ENCODE results near the gene ABLIM3.

DNA sequence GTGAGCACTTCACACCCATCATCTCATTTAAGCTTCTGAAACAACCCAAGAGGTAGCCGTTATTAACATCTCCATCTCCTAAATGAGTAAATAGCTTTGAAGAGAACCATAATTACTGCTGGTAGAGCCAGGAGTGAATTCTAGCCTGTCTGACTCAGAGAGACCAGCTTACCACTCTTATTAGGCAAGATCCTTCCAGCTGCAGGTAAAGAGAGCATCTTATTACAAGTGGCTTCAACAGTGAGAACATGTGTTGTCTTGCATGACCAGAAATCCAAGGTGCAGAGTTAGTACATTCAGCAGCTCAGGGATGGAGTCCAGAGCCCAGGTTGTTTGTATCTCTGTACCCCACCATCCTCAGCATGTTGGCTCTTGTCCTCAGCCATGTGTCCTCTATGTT is 119.5 kb downstream of the ABLIM3 start:
- TF ChIP-seq EZH2phosphoT487 (IDR thresholded peaks at IDR 0.05; ENCODE audit: unreplicated experiment) (no peak), JUNB (IDR thresholded peaks at IDR 0.05; ENCODE audit: unreplicated experiment) (no peak), CTCF (conservative IDR thresholded peaks at IDR 0.05; ENCODE audit: low read depth in 2 of 2) (no peak), CREB1 (CRISPR knock-in tag; IDR thresholded peaks at IDR 0.05; ENCODE audit: low read depth) (no peak), POLR2AphosphoS5 (IDR thresholded peaks at IDR 0.05; ENCODE audit: low read depth) (no peak), ETS1 (IDR thresholded peaks at IDR 0.05) (no peak), REST (IDR thresholded peaks at IDR 0.05; ENCODE audit: unreplicated experiment) (no peak), NANOG (IDR thresholded peaks at IDR 0.05; ENCODE audit: borderline replicate concordance) (no peak), EZH2 (IDR thresholded peaks at IDR 0.05; ENCODE audit: low read depth, unreplicated experiment) (no peak), ZNF331 (CRISPR knock-in tag; IDR thresholded peaks at IDR 0.05; ENCODE audit: low read depth) (no peak), STAT1 (IDR thresholded peaks at IDR 0.05; ENCODE audit: unreplicated experiment) (no peak)
- TF ChIP-seq, protein P1, sequence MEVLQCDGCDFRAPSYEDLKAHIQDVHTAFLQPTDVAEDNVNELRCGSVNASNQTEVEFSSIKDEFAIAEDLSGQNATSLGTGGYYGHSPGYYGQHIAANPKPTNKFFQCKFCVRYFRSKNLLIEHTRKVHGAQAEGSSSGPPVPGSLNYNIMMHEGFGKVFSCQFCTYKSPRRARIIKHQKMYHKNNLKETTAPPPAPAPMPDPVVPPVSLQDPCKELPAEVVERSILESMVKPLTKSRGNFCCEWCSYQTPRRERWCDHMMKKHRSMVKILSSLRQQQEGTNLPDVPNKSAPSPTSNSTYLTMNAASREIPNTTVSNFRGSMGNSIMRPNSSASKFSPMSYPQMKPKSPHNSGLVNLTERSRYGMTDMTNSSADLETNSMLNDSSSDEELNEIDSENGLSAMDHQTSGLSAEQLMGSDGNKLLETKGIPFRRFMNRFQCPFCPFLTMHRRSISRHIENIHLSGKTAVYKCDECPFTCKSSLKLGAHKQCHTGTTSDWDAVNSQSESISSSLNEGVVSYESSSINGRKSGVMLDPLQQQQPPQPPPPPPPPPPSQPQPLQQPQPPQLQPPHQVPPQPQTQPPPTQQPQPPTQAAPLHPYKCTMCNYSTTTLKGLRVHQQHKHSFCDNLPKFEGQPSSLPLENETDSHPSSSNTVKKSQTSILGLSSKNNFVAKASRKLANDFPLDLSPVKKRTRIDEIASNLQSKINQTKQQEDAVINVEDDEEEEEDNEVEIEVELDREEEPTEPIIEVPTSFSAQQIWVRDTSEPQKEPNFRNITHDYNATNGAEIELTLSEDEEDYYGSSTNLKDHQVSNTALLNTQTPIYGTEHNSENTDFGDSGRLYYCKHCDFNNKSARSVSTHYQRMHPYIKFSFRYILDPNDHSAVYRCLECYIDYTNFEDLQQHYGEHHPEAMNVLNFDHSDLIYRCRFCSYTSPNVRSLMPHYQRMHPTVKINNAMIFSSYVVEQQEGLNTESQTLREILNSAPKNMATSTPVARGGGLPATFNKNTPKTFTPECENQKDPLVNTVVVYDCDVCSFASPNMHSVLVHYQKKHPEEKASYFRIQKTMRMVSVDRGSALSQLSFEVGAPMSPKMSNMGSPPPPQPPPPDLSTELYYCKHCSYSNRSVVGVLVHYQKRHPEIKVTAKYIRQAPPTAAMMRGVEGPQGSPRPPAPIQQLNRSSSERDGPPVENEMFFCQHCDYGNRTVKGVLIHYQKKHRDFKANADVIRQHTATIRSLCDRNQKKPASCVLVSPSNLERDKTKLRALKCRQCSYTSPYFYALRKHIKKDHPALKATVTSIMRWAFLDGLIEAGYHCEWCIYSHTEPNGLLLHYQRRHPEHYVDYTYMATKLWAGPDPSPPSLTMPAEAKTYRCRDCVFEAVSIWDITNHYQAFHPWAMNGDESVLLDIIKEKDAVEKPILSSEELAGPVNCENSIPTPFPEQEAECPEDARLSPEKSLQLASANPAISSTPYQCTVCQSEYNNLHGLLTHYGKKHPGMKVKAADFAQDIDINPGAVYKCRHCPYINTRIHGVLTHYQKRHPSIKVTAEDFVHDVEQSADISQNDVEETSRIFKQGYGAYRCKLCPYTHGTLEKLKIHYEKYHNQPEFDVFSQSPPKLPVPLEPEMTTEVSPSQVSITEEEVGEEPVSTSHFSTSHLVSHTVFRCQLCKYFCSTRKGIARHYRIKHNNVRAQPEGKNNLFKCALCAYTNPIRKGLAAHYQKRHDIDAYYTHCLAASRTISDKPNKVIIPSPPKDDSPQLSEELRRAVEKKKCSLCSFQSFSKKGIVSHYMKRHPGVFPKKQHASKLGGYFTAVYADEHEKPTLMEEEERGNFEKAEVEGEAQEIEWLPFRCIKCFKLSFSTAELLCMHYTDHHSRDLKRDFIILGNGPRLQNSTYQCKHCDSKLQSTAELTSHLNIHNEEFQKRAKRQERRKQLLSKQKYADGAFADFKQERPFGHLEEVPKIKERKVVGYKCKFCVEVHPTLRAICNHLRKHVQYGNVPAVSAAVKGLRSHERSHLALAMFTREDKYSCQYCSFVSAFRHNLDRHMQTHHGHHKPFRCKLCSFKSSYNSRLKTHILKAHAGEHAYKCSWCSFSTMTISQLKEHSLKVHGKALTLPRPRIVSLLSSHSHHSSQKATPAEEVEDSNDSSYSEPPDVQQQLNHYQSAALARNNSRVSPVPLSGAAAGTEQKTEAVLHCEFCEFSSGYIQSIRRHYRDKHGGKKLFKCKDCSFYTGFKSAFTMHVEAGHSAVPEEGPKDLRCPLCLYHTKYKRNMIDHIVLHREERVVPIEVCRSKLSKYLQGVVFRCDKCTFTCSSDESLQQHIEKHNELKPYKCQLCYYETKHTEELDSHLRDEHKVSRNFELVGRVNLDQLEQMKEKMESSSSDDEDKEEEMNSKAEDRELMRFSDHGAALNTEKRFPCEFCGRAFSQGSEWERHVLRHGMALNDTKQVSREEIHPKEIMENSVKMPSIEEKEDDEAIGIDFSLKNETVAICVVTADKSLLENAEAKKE (CRISPR knock-in tag; IDR thresholded peaks at IDR 0.05) = no peak

Measured in GM23338 (cell line).